CD4-positive, alpha-beta memory T cell (primary cell): Measurements from ENCODE around the gene LGI2. TPM values are rescaled to one million over a fixed set of nuclear protein-coding genes. Genes with fewer than 3 reads are reported as not detected.
A peak's percentile ranks its signal among the peaks of the same experiment; 100 is the strongest.

ENCODE experiments used
- CTCF ChIA-PET: fragments of 350-600 bp; sonication (Branson Sonifier 250); formaldehyde crosslinking; loops from one replicate; lab custom pipeline; 2021; ENCODE audit warnings: inconsistent platforms; ENCODE audit not compliant: partially characterized antibody; lab: Charles Lee
- POLR2A ChIA-PET: fragments of 350-600 bp; sonication (Branson Sonifier 250); formaldehyde crosslinking; loops from one replicate; lab custom pipeline; 2021; ENCODE audit not compliant: partially characterized antibody; lab: Charles Lee
- DNase-seq, 5 donors: peaks; one replicate each; pipeline versions ENCODE4 v3.0.0 to v3.0.0-alpha.2; 2020 to 2022; ENCODE audit warnings: mixed read lengths in 1 of 5
- H3K27ac ChIP-seq: one replicate; pipeline ENCODE4 v1.7.0; 2013; ENCODE audit warnings: low read depth, low read length
- H3K27me3 ChIP-seq: 2 replicates; pipeline ENCODE4 v1.7.0; 2013; ENCODE audit warnings: mild to moderate bottlenecking, low read length, moderate library complexity; ENCODE audit not compliant: insufficient read depth
- H3K36me3 ChIP-seq: 2 replicates; pipeline ENCODE4 v1.7.0; 2013; ENCODE audit warnings: mild to moderate bottlenecking, low read length, moderate library complexity; ENCODE audit not compliant: insufficient read depth
- H3K4me1 ChIP-seq: 2 replicates; pipeline ENCODE4 v1.7.0; 2013; ENCODE audit warnings: mild to moderate bottlenecking, low read length, moderate library complexity; ENCODE audit not compliant: insufficient read depth
- H3K4me3 ChIP-seq, 2 donors: one replicate each; pipeline ENCODE4 v1.7.0; 2013; ENCODE audit warnings: low read length in 2 of 2, mild to moderate bottlenecking in 1 of 2
- H3K9me3 ChIP-seq, 2 donors: one replicate each; pipeline ENCODE4 v1.7.0; 2013; ENCODE audit warnings: low read length in 2 of 2, control low read depth in 1 of 2; ENCODE audit not compliant: control insufficient read depth in 1 of 2
- H3K27ac Mint-ChIP-seq, 7 donors: one replicate each; pipeline ENCODE4 v1.8.0; 2020 to 2021; ENCODE audit warnings: mixed read lengths in 7 of 7, mild to moderate bottlenecking in 6 of 7, inconsistent platforms in 3 of 7, moderate library complexity in 3 of 7
- H3K27me3 Mint-ChIP-seq, 2 donors: one replicate each; pipeline ENCODE4 v1.8.0; 2020 to 2021; ENCODE audit warnings: mixed read lengths in 2 of 2
- H3K36me3 Mint-ChIP-seq, 2 donors: one replicate each; pipeline ENCODE4 v1.8.0; 2020 to 2021; ENCODE audit warnings: mixed read lengths in 2 of 2, inconsistent platforms in 1 of 2, mild to moderate bottlenecking in 1 of 2
- H3K4me1 Mint-ChIP-seq, 4 donors: one replicate each; pipeline ENCODE4 v1.8.0; 2020 to 2021; ENCODE audit warnings: mixed read lengths in 4 of 4, mild to moderate bottlenecking in 1 of 4
- H3K4me3 Mint-ChIP-seq, 8 donors: one replicate each; pipeline ENCODE4 v1.8.0; 2020 to 2021; ENCODE audit warnings: mixed read lengths in 8 of 8, mild to moderate bottlenecking in 7 of 8, moderate library complexity in 6 of 8, inconsistent platforms in 3 of 8
- H3K9me3 Mint-ChIP-seq, 8 donors: one replicate each; pipeline ENCODE4 v1.8.0; 2020 to 2021; ENCODE audit warnings: mixed read lengths in 8 of 8, mild to moderate bottlenecking in 5 of 8, inconsistent platforms in 3 of 8, moderate library complexity in 1 of 8
- intact Hi-C: fragments of 100-400 bp; cut with micrococcal nuclease; formaldehyde crosslinking; loops from one replicate; pipeline ENCODE4 v1.15.1; 2023
- polyA plus RNA-seq, 2 donors: library from polyadenylated mRNA; unstranded; fragments of 300-500 nt; fragmentation: Illumina TruSeq; gene quantifications; one replicate each; pipeline ENCODE4 v1.2.3, GENCODE V29; 2021
- total RNA-seq, 2 experiments: library from RNA; stranded (reverse); gene quantifications; one replicate each; pipeline ENCODE4 v1.2.3, GENCODE V29; 2021

Gene LGI2
- total and polyA plus RNA-seq, 4 experiments from 2014 or later, result not detected

- no peak overlapping the region for H3K27ac ChIP-seq
- H3K36me3 ChIP-seq, result no peaks in the 10 kb centered on the region
- intact Hi-C loops, result no loop called here
- ChIA-PET CTCF (no interaction called here), POLR2A (no interaction called here)
- Mint-ChIP-seq H3K36me3 (no peaks in the 10 kb centered on the region), H3K4me3 (no peak overlapping the region), H3K27ac (no peak overlapping the region), H3K4me1 (no peaks in the 10 kb centered on the region), H3K9me3 (peaks cover 0 to 2% (median 0%) of the 10 kb centered on the region in 8 donors), H3K27me3 (peaks cover 1 to 7% of the 10 kb centered on the region in 2 donors)
- no peaks in the 10 kb centered on the region for H3K9me3 ChIP-seq
- H3K4me1 ChIP-seq, result no peaks in the 10 kb centered on the region
- no peak for DNase-seq
- H3K27me3 ChIP-seq, result no peaks in the 10 kb centered on the region
- H3K4me3 ChIP-seq, result no peak overlapping the region
These were observed 18.1 kb downstream of the LGI2 start for GRCh38 chr4:25012655-25013054.

GRCh38 chr4:25011135-25011866 is 19.4 kb downstream of the LGI2 start:
- peaks cover 0 to 2% (median 0%) of the 10 kb centered on the region in 8 donors for H3K9me3 Mint-ChIP-seq
- H3K4me1 ChIP-seq, result no peaks in the 10 kb centered on the region
- no peak overlapping the region for H3K4me3 ChIP-seq
- H3K36me3 Mint-ChIP-seq, result no peaks in the 10 kb centered on the region
- H3K4me3 Mint-ChIP-seq, result no peak overlapping the region
- no peaks in the 10 kb centered on the region for H3K9me3 ChIP-seq
- H3K27me3 ChIP-seq, result no peaks in the 10 kb centered on the region
- H3K4me1 Mint-ChIP-seq, result no peaks in the 10 kb centered on the region
- no peak overlapping the region for H3K27ac ChIP-seq
- no peaks in the 10 kb centered on the region for H3K36me3 ChIP-seq
- intact Hi-C loops, result no loop called here
- H3K27me3 Mint-ChIP-seq, result peaks cover 3 to 6% of the 10 kb centered on the region in 2 donors
- ChIA-PET POLR2A (no interaction called here), CTCF (interaction anchor here (1.3 kb wide), 1 partner anchor 31 kb away, joined by 3 read pairs; no protein-coding TSS in a partner anchor)
- DNase-seq, result no peak
- H3K27ac Mint-ChIP-seq, result no peak overlapping the region

GRCh38 chr4:25007598-25007997 is 23.1 kb downstream of the LGI2 start:
- Histone ChIP-seq H3K9me3 (no peaks in the 10 kb centered on the region), H3K27me3 (no peaks in the 10 kb centered on the region), H3K27ac (no peak overlapping the region), H3K4me3 (no peak overlapping the region), H3K36me3 (no peaks in the 10 kb centered on the region), H3K4me1 (no peaks in the 10 kb centered on the region)
- Mint-ChIP-seq H3K4me1 (no peaks in the 10 kb centered on the region), H3K4me3 (no peak overlapping the region), H3K36me3 (no peaks in the 10 kb centered on the region), H3K9me3 (peaks cover 0 to 2% (median 0%) of the 10 kb centered on the region in 8 donors), H3K27me3 (peaks cover 3 to 12% of the 10 kb centered on the region in 2 donors), H3K27ac (no peak overlapping the region)
- no peak for DNase-seq
- CTCF ChIA-PET, result no interaction called here
- intact Hi-C loops, result no loop called here
- POLR2A ChIA-PET, result no interaction called here

- peaks cover 0 to 10% (median 0%) of the 10 kb centered on the region in 8 donors for H3K9me3 Mint-ChIP-seq
- no peaks in the 10 kb centered on the region for H3K27me3 ChIP-seq
- H3K9me3 ChIP-seq, result no peaks in the 10 kb centered on the region
- peaks cover 8 to 10% of the 10 kb centered on the region in 2 donors for H3K27me3 Mint-ChIP-seq
- CTCF ChIA-PET, result no interaction called here
- H3K4me3 ChIP-seq, result no peak overlapping the region
- POLR2A ChIA-PET, result no interaction called here
- H3K27ac ChIP-seq, result no peak overlapping the region
- peaks cover 0 to 9% (median 2%) of the 10 kb centered on the region in 4 donors for H3K4me1 Mint-ChIP-seq
- H3K27ac Mint-ChIP-seq, result no peak overlapping the region
- DNase-seq, result no peak
- no peaks in the 10 kb centered on the region for H3K4me1 ChIP-seq
- no peaks in the 10 kb centered on the region for H3K36me3 ChIP-seq
- no peak overlapping the region for H3K4me3 Mint-ChIP-seq
- H3K36me3 Mint-ChIP-seq, result no peaks in the 10 kb centered on the region
- intact Hi-C loops, result no loop called here
These were observed 28.1 kb downstream of the LGI2 start for GRCh38 chr4:25002681-25003080.

- H3K27me3 Mint-ChIP-seq, result peaks cover 5 to 9% of the 10 kb centered on the region in 2 donors
- H3K36me3 Mint-ChIP-seq, result no peaks in the 10 kb centered on the region
- H3K4me1 Mint-ChIP-seq, result peaks cover 0 to 9% (median 2%) of the 10 kb centered on the region in 4 donors
- Histone ChIP-seq H3K4me1 (no peaks in the 10 kb centered on the region), H3K4me3 (no peak overlapping the region), H3K27me3 (no peaks in the 10 kb centered on the region), H3K27ac (no peak overlapping the region), H3K9me3 (no peaks in the 10 kb centered on the region), H3K36me3 (no peaks in the 10 kb centered on the region)
- H3K9me3 Mint-ChIP-seq, result peaks cover 0 to 10% (median 0%) of the 10 kb centered on the region in 8 donors
- intact Hi-C loops, result no loop called here
- H3K4me3 Mint-ChIP-seq, result no peak overlapping the region
- no peak overlapping the region for H3K27ac Mint-ChIP-seq
- CTCF ChIA-PET, result interaction anchor here (1.1 kb wide), 1 partner anchor 21 kb away, joined by 3 read pairs; no protein-coding TSS in a partner anchor
- DNase-seq, result no peak
- POLR2A ChIA-PET, result no interaction called here
These were observed 29.2 kb downstream of the LGI2 start for GRCh38 chr4:25001509-25001908.

DNA sequence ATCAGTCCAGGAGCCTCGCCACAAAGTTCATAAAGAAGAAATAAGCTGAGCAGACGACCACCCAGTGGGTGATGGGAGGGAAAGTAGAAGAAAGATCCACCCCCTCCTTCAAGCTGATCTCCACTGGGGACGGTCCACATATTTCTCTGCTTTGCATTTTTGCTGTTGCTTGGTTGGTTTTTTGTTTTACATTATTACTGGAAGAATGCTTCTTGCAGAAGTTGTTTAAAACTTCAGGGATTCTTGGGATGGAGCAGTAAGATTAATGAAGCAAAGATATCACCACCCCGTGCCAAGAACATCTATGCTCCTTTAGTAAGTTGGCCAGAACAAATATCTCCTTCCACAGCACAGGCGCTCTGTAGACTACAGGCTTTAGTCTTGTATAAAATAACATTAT is 30.1 kb downstream of the LGI2 start:
- DNase-seq, result no peak
- H3K4me1 ChIP-seq, result no peaks in the 10 kb centered on the region
- H3K27ac ChIP-seq, result no peak overlapping the region
- Mint-ChIP-seq H3K27me3 (peaks cover 4 to 5% of the 10 kb centered on the region in 2 donors), H3K9me3 (peaks cover 0 to 10% (median 0%) of the 10 kb centered on the region in 8 donors), H3K27ac (no peak overlapping the region), H3K4me3 (no peak overlapping the region), H3K4me1 (peaks cover 0 to 9% (median 2%) of the 10 kb centered on the region in 4 donors), H3K36me3 (no peaks in the 10 kb centered on the region)
- intact Hi-C loops, result no loop called here
- H3K36me3 ChIP-seq, result no peaks in the 10 kb centered on the region
- no peaks in the 10 kb centered on the region for H3K27me3 ChIP-seq
- CTCF ChIA-PET, result no interaction called here
- no peak overlapping the region for H3K4me3 ChIP-seq
- POLR2A ChIA-PET, result no interaction called here
- no peaks in the 10 kb centered on the region for H3K9me3 ChIP-seq

GRCh38 chr4:24999392-25000089 is 31.2 kb downstream of the LGI2 start:
- DNase-seq, result no peak
- H3K4me1 Mint-ChIP-seq, result peaks cover 0 to 9% (median 2%) of the 10 kb centered on the region in 4 donors
- intact Hi-C loops, result no loop called here
- H3K27me3 Mint-ChIP-seq, result peaks cover 2 to 5% of the 10 kb centered on the region in 2 donors
- Histone ChIP-seq H3K27me3 (no peaks in the 10 kb centered on the region), H3K4me1 (no peaks in the 10 kb centered on the region), H3K4me3 (no peak overlapping the region), H3K9me3 (no peaks in the 10 kb centered on the region), H3K27ac (no peak overlapping the region), H3K36me3 (no peaks in the 10 kb centered on the region)
- POLR2A ChIA-PET, result interaction anchor here (0.6 kb wide), 1 partner anchor 484 kb away, joined by 4 read pairs; no protein-coding TSS in a partner anchor
- no peak overlapping the region for H3K27ac Mint-ChIP-seq
- peaks cover 0 to 10% (median 0%) of the 10 kb centered on the region in 8 donors for H3K9me3 Mint-ChIP-seq
- peak overlapping the region in 5 of 8 donors; percentile 5 to 43 (median 23) for H3K4me3 Mint-ChIP-seq
- H3K36me3 Mint-ChIP-seq, result no peaks in the 10 kb centered on the region
- CTCF ChIA-PET, result no interaction called here
